AG09309 (cell line): Measurements from ENCODE around the gene GLDC.

ENCODE experiments used
- DNase-seq: peaks from one replicate; pipeline ENCODE4 v3.0.0-alpha.2; 2010; ENCODE audit warnings: low read depth
- H3K4me3 ChIP-seq: 2 replicates; pipeline ENCODE4 v1.5.1; 2011; ENCODE audit warnings: mild to moderate bottlenecking, low read depth, low read length, moderate library complexity; ENCODE audit not compliant: control insufficient read depth
- CTCF ChIP-seq: IDR thresholded peaks from 2 replicates; pipeline ENCODE4 v1.5.1; 2011; ENCODE audit warnings: mild to moderate bottlenecking, low read depth, low read length, inconsistent platforms; ENCODE audit not compliant: insufficient read depth, control insufficient read depth; ENCODE audit errors: missing control alignments

The GLDC gene

GRCh38 chr9:6611865-6612264, 33.7 kb downstream of the GLDC start:
- TF ChIP-seq CTCF: no peak
- no peak for DNase-seq
- no peak overlapping the region for H3K4me3 ChIP-seq

GRCh38 chr9:6610073-6610472, 35.5 kb downstream of the GLDC start:
- H3K4me3 ChIP-seq: no peak overlapping the region
- TF ChIP-seq CTCF: no peak
- DNase-seq: no peak

- no peak for TF ChIP-seq CTCF
- H3K4me3 ChIP-seq: no peak overlapping the region
- no peak for DNase-seq
Measured at GRCh38 chr9:6609497-6610016, 36.0 kb downstream of the GLDC start.

GRCh38 chr9:6605202-6605601, 40.3 kb downstream of the GLDC start:
- H3K4me3 ChIP-seq: no peak overlapping the region
- DNase-seq: no peak
- no peak for TF ChIP-seq CTCF

GRCh38 chr9:6600426-6600825, 45.1 kb downstream of the GLDC start:
- TF ChIP-seq CTCF: no peak
- H3K4me3 ChIP-seq: no peak overlapping the region
- no peak for DNase-seq

- DNase-seq: no peak
- H3K4me3 ChIP-seq: no peak overlapping the region
- no peak for TF ChIP-seq CTCF
Measured at GRCh38 chr9:6600006-6600405, 45.5 kb downstream of the GLDC start.

GRCh38 chr9:6598249-6598725, 47.2 kb downstream of the GLDC start:
- no peak overlapping the region for H3K4me3 ChIP-seq
- TF ChIP-seq CTCF: no peak
- DNase-seq: no peak
